ENCODE data around the gene RAP1A.

RAP1A gene

DNA sequence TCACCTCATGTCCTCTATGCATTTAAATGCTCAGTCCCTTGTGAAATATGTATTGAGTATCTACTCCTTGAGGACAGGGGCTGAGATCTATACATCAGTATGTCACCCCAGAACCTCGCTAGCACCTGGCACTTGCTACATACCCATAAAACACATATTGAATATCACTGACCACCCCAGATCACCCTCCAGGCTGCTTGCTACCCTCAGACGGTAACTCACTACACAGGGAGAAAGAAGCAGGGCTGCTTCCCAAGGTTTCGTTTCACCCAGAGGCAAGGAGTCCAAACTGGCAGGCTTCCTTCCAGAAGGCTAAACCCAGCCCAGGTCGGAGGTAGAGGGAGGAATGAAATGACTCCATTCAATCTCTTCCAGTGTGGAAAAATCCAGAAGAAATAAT lies 111.1 kb downstream of the RAP1A start:
- no peak for ATAC-seq (ENCODE audit: low read depth)
- Histone ChIP-seq H3K27ac (ENCODE audit: poor library complexity, severe bottlenecking) (no peak overlapping the region), H3K36me3 (ENCODE audit: low read depth) (no peaks in the 10 kb centered on the region), H3K4me3 (ENCODE audit: severe bottlenecking) (no peak overlapping the region), H3K9me3 (ENCODE audit: severe bottlenecking) (no peaks in the 10 kb centered on the region), H3K27me3 (ENCODE audit: insufficient read depth, poor library complexity, severe bottlenecking) (no peaks in the 10 kb centered on the region), H3K4me1 (ENCODE audit: insufficient read depth, poor library complexity, severe bottlenecking) (no peaks in the 10 kb centered on the region)
- DNase-seq (ENCODE audit: low spot score) = no peak
- TF ChIP-seq, protein P1, sequence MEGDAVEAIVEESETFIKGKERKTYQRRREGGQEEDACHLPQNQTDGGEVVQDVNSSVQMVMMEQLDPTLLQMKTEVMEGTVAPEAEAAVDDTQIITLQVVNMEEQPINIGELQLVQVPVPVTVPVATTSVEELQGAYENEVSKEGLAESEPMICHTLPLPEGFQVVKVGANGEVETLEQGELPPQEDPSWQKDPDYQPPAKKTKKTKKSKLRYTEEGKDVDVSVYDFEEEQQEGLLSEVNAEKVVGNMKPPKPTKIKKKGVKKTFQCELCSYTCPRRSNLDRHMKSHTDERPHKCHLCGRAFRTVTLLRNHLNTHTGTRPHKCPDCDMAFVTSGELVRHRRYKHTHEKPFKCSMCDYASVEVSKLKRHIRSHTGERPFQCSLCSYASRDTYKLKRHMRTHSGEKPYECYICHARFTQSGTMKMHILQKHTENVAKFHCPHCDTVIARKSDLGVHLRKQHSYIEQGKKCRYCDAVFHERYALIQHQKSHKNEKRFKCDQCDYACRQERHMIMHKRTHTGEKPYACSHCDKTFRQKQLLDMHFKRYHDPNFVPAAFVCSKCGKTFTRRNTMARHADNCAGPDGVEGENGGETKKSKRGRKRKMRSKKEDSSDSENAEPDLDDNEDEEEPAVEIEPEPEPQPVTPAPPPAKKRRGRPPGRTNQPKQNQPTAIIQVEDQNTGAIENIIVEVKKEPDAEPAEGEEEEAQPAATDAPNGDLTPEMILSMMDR (IDR thresholded peaks at IDR 0.05; ENCODE audit: poor library complexity, severe bottlenecking) = no peak

DNA sequence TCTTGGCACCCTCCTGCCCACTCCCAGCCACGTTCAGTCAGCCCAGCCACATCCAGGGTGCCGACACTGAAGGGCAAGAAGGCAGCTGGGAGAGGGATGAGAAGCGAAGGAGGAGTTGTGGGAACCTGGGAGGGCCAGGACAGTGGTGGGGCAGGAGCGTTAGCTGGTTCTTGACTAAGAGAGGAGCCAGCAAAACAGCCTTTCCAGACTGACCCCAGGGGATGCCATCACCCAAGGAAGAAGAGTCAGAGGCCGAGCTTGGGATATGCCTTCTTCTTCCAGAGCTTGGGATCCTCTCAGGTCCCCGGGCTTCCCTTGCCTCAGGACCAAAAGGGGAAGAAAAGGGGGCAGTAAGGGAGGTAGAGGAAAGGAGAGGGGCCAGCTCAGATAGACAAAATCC lies 112.4 kb downstream of the RAP1A start:
- DNase-seq (ENCODE audit: low spot score) (no peak), ATAC-seq (ENCODE audit: low read depth) (no peak)
- Histone ChIP-seq H3K27ac (ENCODE audit: poor library complexity, severe bottlenecking) (no peak overlapping the region), H3K9me3 (ENCODE audit: severe bottlenecking) (no peaks in the 10 kb centered on the region), H3K4me3 (ENCODE audit: severe bottlenecking) (no peak overlapping the region), H3K4me1 (ENCODE audit: insufficient read depth, poor library complexity, severe bottlenecking) (no peaks in the 10 kb centered on the region), H3K27me3 (ENCODE audit: insufficient read depth, poor library complexity, severe bottlenecking) (no peaks in the 10 kb centered on the region), H3K36me3 (ENCODE audit: low read depth) (no peaks in the 10 kb centered on the region)
- TF ChIP-seq, protein P1 (IDR thresholded peaks at IDR 0.05; ENCODE audit: poor library complexity, severe bottlenecking) = no peak

DNA sequence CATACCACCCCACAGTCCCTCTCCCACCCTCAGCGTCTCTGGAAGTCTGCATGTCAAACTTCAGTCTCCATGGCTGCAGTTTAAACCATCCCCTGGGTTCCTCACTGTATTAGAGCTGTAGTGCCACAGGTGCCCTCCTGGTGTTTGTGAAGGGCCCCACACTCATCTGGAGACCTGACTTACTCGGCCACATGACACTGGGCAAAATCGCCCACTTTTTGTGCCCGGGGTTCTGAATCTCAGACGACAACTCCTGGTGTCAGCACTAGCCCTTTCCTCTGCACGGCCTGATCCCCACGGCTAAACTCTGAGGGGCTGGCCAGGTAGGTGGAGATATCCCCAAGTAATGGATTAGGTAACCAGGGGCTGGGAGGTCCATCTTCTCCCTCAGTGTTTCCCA lies 113.1 kb downstream of the RAP1A start:
- Histone ChIP-seq H3K27ac (ENCODE audit: poor library complexity, severe bottlenecking) (no peak overlapping the region), H3K36me3 (ENCODE audit: low read depth) (no peaks in the 10 kb centered on the region), H3K27me3 (ENCODE audit: insufficient read depth, poor library complexity, severe bottlenecking) (no peaks in the 10 kb centered on the region), H3K9me3 (ENCODE audit: severe bottlenecking) (no peaks in the 10 kb centered on the region), H3K4me3 (ENCODE audit: severe bottlenecking) (no peak overlapping the region), H3K4me1 (ENCODE audit: insufficient read depth, poor library complexity, severe bottlenecking) (no peaks in the 10 kb centered on the region)
- TF ChIP-seq, protein P1 (IDR thresholded peaks at IDR 0.05; ENCODE audit: poor library complexity, severe bottlenecking) = no peak
- no peak for DNase-seq (ENCODE audit: low spot score)
- ATAC-seq (ENCODE audit: low read depth) = no peak

DNA sequence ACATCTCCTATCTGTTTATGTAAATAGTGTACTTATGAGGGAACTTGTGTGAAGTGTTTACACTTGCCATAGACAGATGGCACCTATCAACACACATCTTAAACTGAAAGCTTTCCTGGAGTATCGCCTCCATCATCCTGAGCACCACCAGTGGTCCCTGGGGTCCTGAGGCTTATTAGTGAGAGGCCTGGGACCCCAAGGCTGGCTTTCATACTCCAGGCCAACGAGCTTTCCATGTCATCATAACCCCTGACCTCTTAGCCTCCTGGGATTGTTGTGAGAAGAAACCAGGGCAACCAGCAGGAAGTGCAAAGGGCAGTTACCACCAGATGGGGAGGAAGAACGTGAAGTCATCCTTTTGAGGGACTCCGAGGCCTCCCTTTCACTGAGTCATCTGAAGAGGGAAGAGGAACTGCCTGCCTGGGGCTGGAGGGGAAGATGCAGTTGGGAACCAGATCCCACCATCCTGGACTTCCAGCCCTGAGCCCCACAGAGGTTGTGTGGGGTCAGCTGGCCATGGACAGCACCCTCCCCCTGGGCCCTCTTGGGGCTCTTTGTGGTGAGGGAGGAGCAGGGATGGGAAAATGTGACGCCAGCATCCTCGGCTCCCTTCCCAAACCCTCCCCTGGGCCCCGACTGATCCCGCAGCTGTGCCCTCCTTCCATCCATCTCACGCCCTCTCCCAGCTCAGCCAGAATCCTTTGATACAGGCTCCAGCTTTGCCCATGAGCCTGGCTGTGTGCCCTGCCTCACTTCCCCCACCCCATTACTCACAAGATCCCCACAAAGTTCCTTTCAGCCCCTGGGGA lies 113.8 kb downstream of the RAP1A start:
- Histone ChIP-seq H3K36me3 (ENCODE audit: low read depth) (no peaks in the 10 kb centered on the region), H3K27me3 (ENCODE audit: insufficient read depth, poor library complexity, severe bottlenecking) (no peaks in the 10 kb centered on the region), H3K4me1 (ENCODE audit: insufficient read depth, poor library complexity, severe bottlenecking) (no peaks in the 10 kb centered on the region), H3K9me3 (ENCODE audit: severe bottlenecking) (no peaks in the 10 kb centered on the region), H3K27ac (ENCODE audit: poor library complexity, severe bottlenecking) (no peak overlapping the region), H3K4me3 (ENCODE audit: severe bottlenecking) (no peak overlapping the region)
- DNase-seq (ENCODE audit: low spot score) = no peak
- ATAC-seq (ENCODE audit: low read depth) = no peak
- TF ChIP-seq, protein P1 (IDR thresholded peaks at IDR 0.05; ENCODE audit: poor library complexity, severe bottlenecking) = no peak

- TF ChIP-seq, protein P1 (IDR thresholded peaks at IDR 0.05; ENCODE audit: poor library complexity, severe bottlenecking) = no peak
- Histone ChIP-seq H3K9me3 (ENCODE audit: severe bottlenecking) (no peaks in the 10 kb centered on the region), H3K27ac (ENCODE audit: poor library complexity, severe bottlenecking) (no peak overlapping the region), H3K4me3 (ENCODE audit: severe bottlenecking) (no peak overlapping the region), H3K27me3 (ENCODE audit: insufficient read depth, poor library complexity, severe bottlenecking) (no peaks in the 10 kb centered on the region), H3K4me1 (ENCODE audit: insufficient read depth, poor library complexity, severe bottlenecking) (no peaks in the 10 kb centered on the region), H3K36me3 (ENCODE audit: low read depth) (no peaks in the 10 kb centered on the region)
- no peak for DNase-seq (ENCODE audit: low spot score)
- ATAC-seq (ENCODE audit: low read depth) = no peak
Observed at GRCh38 chr1:111733992-111734341, 114.4 kb downstream of the RAP1A start.

All from RWPE2 (cell line).